PFSK-1 (cell line): ENCODE data around the gene SOX8.

Source experiments
- FOXP2 ChIP-seq: optimal IDR thresholded peaks from 2 replicates; pipeline ENCODE3; 2011; ENCODE audit warnings: borderline replicate concordance, control low read depth, inconsistent platforms; ENCODE audit not compliant: insufficient read depth; ENCODE audit errors: extremely low read length, extremely low read depth
- POLR2AphosphoS5 ChIP-seq: IDR thresholded peaks from 2 replicates; pipeline ENCODE4 v1.6.1; 2012; ENCODE audit warnings: low read depth, mild to moderate bottlenecking, control low read depth, low read length, moderate library complexity
- SIN3A ChIP-seq: IDR thresholded peaks from 2 replicates; pipeline ENCODE4 v1.6.1; 2012; ENCODE audit warnings: mild to moderate bottlenecking, low read length, moderate library complexity, borderline replicate concordance; ENCODE audit not compliant: insufficient read depth
- TAF1 ChIP-seq: IDR thresholded peaks from 2 replicates; pipeline ENCODE4 v1.6.1; 2012; ENCODE audit warnings: low read length, control low read depth, borderline replicate concordance; ENCODE audit not compliant: insufficient read depth
- TF ChIP-seq, protein P1 (sequence below), 2 experiments: IDR thresholded peaks; 2 replicates each; pipeline versions ENCODE4 v1.6.1 to v1.8.0; 2011 to 2012; ENCODE audit warnings: low read depth in 2 of 2, low read length in 2 of 2, control low read depth in 1 of 2, inconsistent platforms in 1 of 2, mild to moderate bottlenecking in 1 of 2, moderate library complexity in 1 of 2; ENCODE audit not compliant: insufficient read depth in 1 of 2

The SOX8 gene

DNA sequence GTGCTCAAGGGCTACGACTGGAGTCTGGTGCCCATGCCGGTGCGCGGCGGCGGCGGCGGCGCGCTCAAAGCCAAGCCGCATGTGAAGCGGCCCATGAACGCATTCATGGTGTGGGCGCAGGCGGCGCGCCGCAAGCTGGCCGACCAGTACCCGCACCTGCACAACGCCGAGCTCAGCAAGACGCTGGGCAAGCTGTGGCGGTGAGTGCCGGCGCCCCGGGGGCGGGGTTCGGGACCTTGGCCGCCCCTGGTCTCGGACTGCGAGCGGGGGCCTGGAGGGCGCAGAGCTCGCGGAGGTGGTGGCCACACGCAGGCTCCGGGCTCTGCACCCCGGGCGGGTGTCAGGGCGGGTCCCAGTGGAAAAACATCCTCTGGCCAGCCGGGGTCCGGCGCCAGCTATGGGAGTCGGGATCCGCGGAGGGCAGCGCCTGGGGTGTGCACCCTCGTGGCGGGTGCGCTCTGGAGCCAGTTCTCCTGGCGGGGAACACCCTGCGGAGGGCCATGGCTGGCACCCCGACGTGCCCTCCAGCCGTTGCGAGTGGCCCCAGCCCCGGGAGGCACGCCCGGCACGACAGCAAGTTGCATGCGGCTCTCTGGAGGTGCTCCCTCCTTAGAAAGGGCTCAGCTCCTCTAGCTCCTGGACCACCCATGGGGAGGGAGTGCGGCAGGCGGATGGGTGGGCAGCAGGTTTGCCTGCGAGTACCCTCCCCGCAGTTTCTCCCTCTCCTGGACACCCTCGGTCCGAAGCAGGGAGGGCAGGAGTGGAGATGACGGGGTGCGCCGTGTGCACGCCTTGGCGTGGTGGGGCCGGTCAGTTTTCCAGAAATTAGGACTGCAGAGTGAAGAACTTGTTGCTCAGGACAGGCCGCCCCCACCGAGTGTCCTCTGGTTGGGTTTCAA is 824 bp downstream of the SOX8 start:
- TF ChIP-seq FOXP2 (no peak), POLR2AphosphoS5 (no peak), SIN3A (no peak)

DNA sequence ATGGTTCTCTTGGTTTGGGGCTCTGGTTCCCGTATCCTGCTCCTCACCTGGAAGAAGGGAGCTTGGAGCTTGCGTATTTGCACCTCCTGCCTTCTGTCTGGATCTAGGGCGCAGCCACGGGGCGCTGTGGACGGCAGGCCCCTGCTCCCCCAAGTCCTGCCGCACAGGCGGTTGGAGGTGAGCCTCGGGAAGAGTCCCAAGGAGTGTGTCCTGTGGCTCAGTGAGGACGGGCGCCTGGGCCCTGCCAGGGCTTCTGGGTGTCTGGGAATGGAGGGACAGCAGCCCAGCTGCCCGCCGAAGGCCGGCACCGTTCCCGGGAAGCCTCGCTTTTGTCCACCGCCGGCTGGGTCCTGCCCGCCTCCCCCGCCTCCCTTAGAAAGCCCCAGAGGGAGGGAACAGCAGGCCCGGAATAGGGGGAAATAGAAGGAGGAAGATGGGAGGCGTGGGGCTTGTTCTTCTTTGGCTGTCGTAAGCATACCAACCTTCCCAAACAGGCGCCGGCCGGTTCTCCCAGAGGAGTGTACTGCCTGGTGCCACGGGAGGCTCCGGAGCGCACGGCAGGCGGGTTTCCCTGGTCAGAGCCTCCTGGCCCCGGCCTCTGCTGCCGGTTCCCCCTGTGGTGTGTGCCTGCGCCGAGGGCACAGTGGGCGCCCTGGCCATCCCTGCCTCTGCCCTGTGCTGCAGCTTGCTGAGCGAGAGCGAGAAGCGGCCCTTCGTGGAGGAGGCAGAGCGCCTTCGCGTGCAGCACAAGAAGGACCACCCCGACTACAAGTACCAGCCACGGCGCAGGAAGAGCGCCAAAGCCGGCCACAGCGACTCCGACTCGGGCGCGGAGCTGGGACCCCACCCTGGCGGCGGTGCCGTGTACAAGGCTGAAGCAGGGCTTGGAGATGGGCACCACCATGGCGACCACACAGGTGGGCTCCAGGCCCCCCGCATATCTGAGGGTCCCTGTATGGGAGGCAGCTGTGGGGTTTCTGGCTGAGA is 1.8 kb downstream of the SOX8 start:
- TF ChIP-seq, protein P1, sequence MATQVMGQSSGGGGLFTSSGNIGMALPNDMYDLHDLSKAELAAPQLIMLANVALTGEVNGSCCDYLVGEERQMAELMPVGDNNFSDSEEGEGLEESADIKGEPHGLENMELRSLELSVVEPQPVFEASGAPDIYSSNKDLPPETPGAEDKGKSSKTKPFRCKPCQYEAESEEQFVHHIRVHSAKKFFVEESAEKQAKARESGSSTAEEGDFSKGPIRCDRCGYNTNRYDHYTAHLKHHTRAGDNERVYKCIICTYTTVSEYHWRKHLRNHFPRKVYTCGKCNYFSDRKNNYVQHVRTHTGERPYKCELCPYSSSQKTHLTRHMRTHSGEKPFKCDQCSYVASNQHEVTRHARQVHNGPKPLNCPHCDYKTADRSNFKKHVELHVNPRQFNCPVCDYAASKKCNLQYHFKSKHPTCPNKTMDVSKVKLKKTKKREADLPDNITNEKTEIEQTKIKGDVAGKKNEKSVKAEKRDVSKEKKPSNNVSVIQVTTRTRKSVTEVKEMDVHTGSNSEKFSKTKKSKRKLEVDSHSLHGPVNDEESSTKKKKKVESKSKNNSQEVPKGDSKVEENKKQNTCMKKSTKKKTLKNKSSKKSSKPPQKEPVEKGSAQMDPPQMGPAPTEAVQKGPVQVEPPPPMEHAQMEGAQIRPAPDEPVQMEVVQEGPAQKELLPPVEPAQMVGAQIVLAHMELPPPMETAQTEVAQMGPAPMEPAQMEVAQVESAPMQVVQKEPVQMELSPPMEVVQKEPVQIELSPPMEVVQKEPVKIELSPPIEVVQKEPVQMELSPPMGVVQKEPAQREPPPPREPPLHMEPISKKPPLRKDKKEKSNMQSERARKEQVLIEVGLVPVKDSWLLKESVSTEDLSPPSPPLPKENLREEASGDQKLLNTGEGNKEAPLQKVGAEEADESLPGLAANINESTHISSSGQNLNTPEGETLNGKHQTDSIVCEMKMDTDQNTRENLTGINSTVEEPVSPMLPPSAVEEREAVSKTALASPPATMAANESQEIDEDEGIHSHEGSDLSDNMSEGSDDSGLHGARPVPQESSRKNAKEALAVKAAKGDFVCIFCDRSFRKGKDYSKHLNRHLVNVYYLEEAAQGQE (IDR thresholded peaks at IDR 0.05; ENCODE audit: insufficient read depth in 1 of 2, low read depth in 2 of 2, low read length in 2 of 2) = no peak
- TF ChIP-seq POLR2AphosphoS5 = no peak
- TF ChIP-seq SIN3A = no peak
- no peak for TF ChIP-seq FOXP2
- no peak for TF ChIP-seq TAF1

DNA sequence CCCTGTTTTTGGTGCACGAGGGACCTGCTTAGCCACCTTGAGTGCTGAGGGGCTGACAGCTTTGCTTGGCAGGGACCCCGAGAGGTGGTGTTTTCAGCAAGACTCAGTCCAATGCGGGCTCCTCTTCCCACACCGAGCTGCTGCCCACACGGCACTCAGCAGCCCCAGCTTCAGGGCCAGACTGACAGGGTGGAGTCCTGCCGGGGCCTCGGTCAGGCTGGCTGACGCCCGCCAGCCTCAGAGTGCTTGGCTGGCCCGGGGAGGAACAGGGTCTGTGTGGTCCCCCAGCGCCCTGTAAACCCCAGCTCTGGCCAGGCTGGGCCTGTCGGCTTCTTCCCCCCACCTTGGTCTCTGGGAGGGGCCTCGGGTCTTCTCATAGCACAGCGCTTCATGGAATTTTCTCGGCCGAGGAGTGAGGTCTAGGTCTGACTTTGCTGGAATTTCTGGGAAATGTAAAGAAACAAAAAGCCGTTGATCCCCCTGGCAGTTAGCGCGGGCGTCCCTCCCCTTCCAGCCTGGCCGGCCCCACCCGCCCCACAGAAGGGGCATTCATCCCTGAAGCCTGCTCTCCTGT is 2.6 kb downstream of the SOX8 start:
- TF ChIP-seq, protein P1 (IDR thresholded peaks at IDR 0.05; ENCODE audit: insufficient read depth in 1 of 2, low read depth in 2 of 2, low read length in 2 of 2) = no peak
- TF ChIP-seq POLR2AphosphoS5 (no peak), SIN3A (no peak), TAF1 (no peak), FOXP2 (no peak)

DNA sequence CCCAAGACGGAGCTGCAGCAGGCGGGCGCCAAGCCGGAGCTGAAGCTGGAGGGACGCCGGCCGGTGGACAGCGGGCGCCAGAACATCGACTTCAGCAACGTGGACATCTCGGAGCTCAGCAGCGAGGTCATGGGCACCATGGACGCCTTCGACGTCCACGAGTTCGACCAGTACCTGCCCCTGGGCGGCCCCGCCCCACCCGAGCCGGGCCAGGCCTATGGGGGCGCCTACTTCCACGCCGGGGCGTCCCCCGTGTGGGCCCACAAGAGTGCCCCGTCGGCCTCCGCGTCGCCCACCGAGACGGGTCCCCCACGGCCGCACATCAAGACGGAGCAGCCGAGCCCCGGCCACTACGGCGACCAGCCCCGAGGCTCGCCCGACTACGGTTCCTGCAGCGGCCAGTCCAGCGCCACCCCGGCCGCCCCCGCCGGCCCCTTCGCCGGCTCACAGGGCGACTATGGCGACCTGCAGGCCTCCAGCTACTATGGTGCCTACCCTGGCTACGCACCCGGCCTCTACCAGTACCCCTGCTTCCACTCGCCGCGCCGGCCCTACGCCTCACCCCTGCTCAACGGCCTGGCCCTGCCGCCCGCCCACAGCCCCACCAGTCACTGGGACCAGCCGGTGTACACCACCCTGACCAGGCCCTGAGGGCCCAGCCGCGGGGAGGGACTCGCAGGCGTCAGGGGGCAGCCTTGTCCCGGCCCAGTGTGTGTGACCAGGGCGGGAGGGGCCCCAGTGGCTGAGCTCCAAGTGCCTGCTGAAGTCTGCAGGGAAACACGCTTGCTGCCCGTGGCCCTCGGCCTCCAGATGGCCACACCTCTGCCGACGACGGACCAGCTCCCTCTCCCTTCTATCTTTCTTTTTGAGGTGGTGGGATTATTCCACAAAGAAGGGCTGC is 3.4 kb downstream of the SOX8 start:
- TF ChIP-seq POLR2AphosphoS5 (no peak), TAF1 (no peak), FOXP2 (no peak), SIN3A (no peak)
- TF ChIP-seq, protein P1 (IDR thresholded peaks at IDR 0.05; ENCODE audit: insufficient read depth in 1 of 2, low read depth in 2 of 2, low read length in 2 of 2) = no peak
